Ramos (cell line): Measurements from ENCODE around the gene MED15.
"Not testable (repeated sequence)": the region's sequence is repeated elsewhere in the genome, so short reads cannot be mapped to it uniquely, and the experiment has no call there.

Experiments used
- in situ Hi-C: fragments of 300-500 bp; cut with MboI; formaldehyde crosslinking; loops from one replicate; pipeline ENCODE4 v1.14.3; 2022; ENCODE audit warnings: low sequenced_read_pairs; ENCODE audit not compliant: unreplicated experiment

The MED15 gene

GRCh38 chr22:20479612-20480196 is 27.7 kb upstream of the MED15 start:
- in situ Hi-C loops: no loop called here

GRCh38 chr22:20483143-20483506 is 24.3 kb upstream of the MED15 start:
- in situ Hi-C loops: not testable (repeated sequence)

- in situ Hi-C loops: no loop called here
These were observed 23.6 kb upstream of the MED15 start for GRCh38 chr22:20483771-20484170.

GRCh38 chr22:20484948-20485683 is 22.3 kb upstream of the MED15 start:
- in situ Hi-C loops: no loop called here

GRCh38 chr22:20486229-20486628 is 21.2 kb upstream of the MED15 start:
- in situ Hi-C loops: no loop called here

- in situ Hi-C loops: no loop called here
These were observed 19.7 kb upstream of the MED15 start for GRCh38 chr22:20487715-20488114.

GRCh38 chr22:20488946-20489345 is 18.5 kb upstream of the MED15 start:
- in situ Hi-C loops: no loop called here

GRCh38 chr22:20490183-20490940 is 17.0 kb upstream of the MED15 start:
- in situ Hi-C loops: loop anchor here (10.0 kb wide), 1 partner anchor 76 kb away; no protein-coding TSS in a partner anchor

GRCh38 chr22:20490941-20491307 is 16.5 kb upstream of the MED15 start:
- in situ Hi-C loops: loop anchor here (10.0 kb wide), 1 partner anchor 76 kb away; no protein-coding TSS in a partner anchor

- in situ Hi-C loops: loop anchor here (10.0 kb wide), 1 partner anchor 77 kb away; no protein-coding TSS in a partner anchor
These were observed 16.1 kb upstream of the MED15 start for GRCh38 chr22:20491346-20491745.

- in situ Hi-C loops: loop anchor here (10.0 kb wide), 1 partner anchor 80 kb away; no protein-coding TSS in a partner anchor
These were observed 12.2 kb upstream of the MED15 start, which contains the start of gene KLHL22 for GRCh38 chr22:20494978-20495860. Gene KLHL22 (minus strand): TSS chr22:20495795. CDS start chr22:20489211, 6,584 bp downstream.

GRCh38 chr22:20495861-20496681 is 11.3 kb upstream of the MED15 start:
- in situ Hi-C loops: loop anchor here (10.0 kb wide), 1 partner anchor 81 kb away; no protein-coding TSS in a partner anchor

GRCh38 chr22:20497426-20497825 is 10.0 kb upstream of the MED15 start:
- in situ Hi-C loops: loop anchor here (10.0 kb wide), 1 partner anchor 83 kb away; no protein-coding TSS in a partner anchor

- in situ Hi-C loops: loop anchor here (10.0 kb wide), 1 partner anchor 84 kb away; no protein-coding TSS in a partner anchor
These were observed 8.5 kb upstream of the MED15 start for GRCh38 chr22:20498913-20499312.

GRCh38 chr22:20499769-20500168 is 7.6 kb upstream of the MED15 start:
- in situ Hi-C loops: loop anchor here (10.0 kb wide), 1 partner anchor 85 kb away; no protein-coding TSS in a partner anchor

GRCh38 chr22:20503816-20504215 is 3.6 kb upstream of the MED15 start:
- in situ Hi-C loops: no loop called here

- in situ Hi-C loops: not testable (repeated sequence)
These were observed 3.0 kb upstream of the MED15 start for GRCh38 chr22:20504293-20504922.

GRCh38 chr22:20506543-20507252 is 712 bp upstream of the MED15 start:
- in situ Hi-C loops: no loop called here
